OCI-LY3 (cell line): ENCODE measurements around the gene CC2D2A.

Experiments used
- H2AFZ ChIP-seq: fragments of 200-600, 300-600 bp; shearing (Covaris generic); 2 replicates; pipeline ENCODE4 v1.6.0; 2014; ENCODE audit warnings: antibody characterized with exemption, low read depth, low read length
- H3K27ac ChIP-seq: fragments of 200-600, 300-600 bp; sonication (generic); 2 replicates; pipeline ENCODE4 v1.5.1; 2014; ENCODE audit warnings: mild to moderate bottlenecking, low read length, moderate library complexity, mixed read lengths
- H3K27me3 ChIP-seq: fragments of 200-600, 300-600 bp; sonication (generic); 2 replicates; pipeline ENCODE4 v1.6.1; 2014; ENCODE audit warnings: low read depth, low read length, mixed read lengths
- H3K36me3 ChIP-seq: fragments of 200-600, 300-600 bp; sonication (generic); replicated peaks from 2 replicates; pipeline ENCODE3; 2014; ENCODE audit warnings: low read depth, low read length, mixed read lengths
- H3K4me1 ChIP-seq: fragments of 300-600, 200-600 bp; sonication (generic); 2 replicates; pipeline ENCODE4 v1.6.1; 2014; ENCODE audit warnings: low read length, mixed read lengths
- H3K4me2 ChIP-seq: fragments of 200-600, 300-600 bp; sonication (generic); 2 replicates; pipeline ENCODE4 v1.6.1; 2014; ENCODE audit warnings: low read length, mixed read lengths
- H3K4me3 ChIP-seq: fragments of 300-600, 200-600 bp; sonication (generic); 2 replicates; pipeline ENCODE4 v1.5.1; 2014; ENCODE audit warnings: antibody characterized with exemption, mild to moderate bottlenecking, low read length, moderate library complexity
- H3K79me2 ChIP-seq: fragments of 300-600, 200-600 bp; shearing (Covaris generic); 2 replicates; pipeline ENCODE4 v1.6.1; 2014; ENCODE audit warnings: mild to moderate bottlenecking, low read length, mixed read lengths
- H3K9ac ChIP-seq: fragments of 300-600, 200-600 bp; shearing (Covaris generic); 2 replicates; pipeline ENCODE4 v1.6.0; 2014; ENCODE audit warnings: mild to moderate bottlenecking, low read length, moderate library complexity
- H3K9me3 ChIP-seq: fragments of 200-600, 300-600 bp; shearing (Covaris generic); 2 replicates; pipeline ENCODE4 v1.6.1; 2014; ENCODE audit warnings: low read length, mixed read lengths; ENCODE audit not compliant: insufficient read depth
- H4K20me1 ChIP-seq: fragments of 200-600, 300-600 bp; sonication (generic); 2 replicates; pipeline ENCODE4 v1.6.1; 2016; ENCODE audit warnings: low read length, mixed read lengths; ENCODE audit not compliant: insufficient read depth
- EZH2phosphoT487 ChIP-seq: fragments of 200-600 bp; shearing (Covaris generic); IDR thresholded peaks from 2 replicates; pipeline ENCODE4 v1.6.1; 2018; ENCODE audit warnings: antibody characterized with exemption, mixed run types, low read depth
- TF ChIP-seq, protein P1 (sequence below): fragments of 200-600, 300-600 bp; sonication (generic); IDR thresholded peaks from 2 replicates; pipeline ENCODE4 v1.5.1; 2014; ENCODE audit warnings: antibody characterized with exemption, low read length, low read depth

The CC2D2A gene

GRCh38 chr4:15495621-15496020 is 25.9 kb downstream of the CC2D2A start:
- Histone ChIP-seq H3K79me2 (no peaks in the 10 kb centered on the region), H3K27me3 (no peaks in the 10 kb centered on the region), H2AFZ (no peak overlapping the region), H3K36me3 (no peaks in the 10 kb centered on the region), H3K27ac (no peak overlapping the region), H3K4me3 (no peak overlapping the region), H3K4me1 (peaks cover 10% of the 10 kb centered on the region), H3K4me2 (no peak overlapping the region), H3K9me3 (no peaks in the 10 kb centered on the region), H4K20me1 (no peaks in the 10 kb centered on the region), H3K9ac (no peak overlapping the region)
- TF ChIP-seq, protein P1, sequence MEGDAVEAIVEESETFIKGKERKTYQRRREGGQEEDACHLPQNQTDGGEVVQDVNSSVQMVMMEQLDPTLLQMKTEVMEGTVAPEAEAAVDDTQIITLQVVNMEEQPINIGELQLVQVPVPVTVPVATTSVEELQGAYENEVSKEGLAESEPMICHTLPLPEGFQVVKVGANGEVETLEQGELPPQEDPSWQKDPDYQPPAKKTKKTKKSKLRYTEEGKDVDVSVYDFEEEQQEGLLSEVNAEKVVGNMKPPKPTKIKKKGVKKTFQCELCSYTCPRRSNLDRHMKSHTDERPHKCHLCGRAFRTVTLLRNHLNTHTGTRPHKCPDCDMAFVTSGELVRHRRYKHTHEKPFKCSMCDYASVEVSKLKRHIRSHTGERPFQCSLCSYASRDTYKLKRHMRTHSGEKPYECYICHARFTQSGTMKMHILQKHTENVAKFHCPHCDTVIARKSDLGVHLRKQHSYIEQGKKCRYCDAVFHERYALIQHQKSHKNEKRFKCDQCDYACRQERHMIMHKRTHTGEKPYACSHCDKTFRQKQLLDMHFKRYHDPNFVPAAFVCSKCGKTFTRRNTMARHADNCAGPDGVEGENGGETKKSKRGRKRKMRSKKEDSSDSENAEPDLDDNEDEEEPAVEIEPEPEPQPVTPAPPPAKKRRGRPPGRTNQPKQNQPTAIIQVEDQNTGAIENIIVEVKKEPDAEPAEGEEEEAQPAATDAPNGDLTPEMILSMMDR = no peak
- no peak for TF ChIP-seq EZH2phosphoT487

- TF ChIP-seq, protein P1 = no peak
- no peak for TF ChIP-seq EZH2phosphoT487
- H3K4me1 ChIP-seq = peaks cover 6% of the 10 kb centered on the region; the same call in 1 of the 2 replicates
- H3K27ac ChIP-seq = no peak overlapping the region
- H3K9ac ChIP-seq = no peak overlapping the region
- no peak overlapping the region for H2AFZ ChIP-seq
- H3K4me3 ChIP-seq = no peak overlapping the region
- no peaks in the 10 kb centered on the region for H3K79me2 ChIP-seq
- no peaks in the 10 kb centered on the region for H4K20me1 ChIP-seq
- H3K4me2 ChIP-seq = no peak overlapping the region
- no peaks in the 10 kb centered on the region for H3K27me3 ChIP-seq
- H3K9me3 ChIP-seq = no peaks in the 10 kb centered on the region
- H3K36me3 ChIP-seq = no peaks in the 10 kb centered on the region
These were observed 28.7 kb downstream of the CC2D2A start for GRCh38 chr4:15498356-15498755.

GRCh38 chr4:15500701-15501100 is 31.0 kb downstream of the CC2D2A start:
- H3K36me3 ChIP-seq = no peaks in the 10 kb centered on the region
- no peaks in the 10 kb centered on the region for H3K27me3 ChIP-seq
- no peak overlapping the region for H3K27ac ChIP-seq
- H2AFZ ChIP-seq = no peak overlapping the region
- H3K9ac ChIP-seq = no peak overlapping the region
- H3K9me3 ChIP-seq = no peaks in the 10 kb centered on the region
- no peak overlapping the region for H3K4me3 ChIP-seq
- no peak overlapping the region for H3K4me2 ChIP-seq
- peaks cover 6% of the 10 kb centered on the region; the same call in 1 of the 2 replicates for H3K4me1 ChIP-seq
- no peaks in the 10 kb centered on the region for H4K20me1 ChIP-seq
- H3K79me2 ChIP-seq = no peaks in the 10 kb centered on the region
- TF ChIP-seq EZH2phosphoT487 = no peak
- TF ChIP-seq, protein P1 = no peak

DNA sequence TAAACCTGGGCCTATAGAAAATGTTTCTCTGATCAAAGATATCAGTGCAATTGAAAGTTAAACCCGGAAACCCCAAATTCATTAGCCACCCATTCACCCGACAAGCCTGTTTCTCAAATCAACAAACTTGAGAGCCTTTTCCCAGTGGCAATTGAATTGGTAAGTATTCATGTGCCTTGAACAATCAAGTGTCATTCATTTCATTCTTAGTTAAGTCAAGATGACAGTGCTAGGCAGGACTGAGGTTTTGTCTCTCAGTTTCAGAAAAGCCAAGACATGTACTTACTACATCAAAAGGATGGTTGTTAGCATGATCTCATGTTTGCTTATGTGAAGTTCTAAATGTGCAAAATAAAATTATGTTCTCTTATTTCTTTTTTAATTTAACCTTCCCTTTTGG is 32.3 kb downstream of the CC2D2A start:
- Histone ChIP-seq H3K9ac (no peak overlapping the region), H3K27me3 (no peaks in the 10 kb centered on the region), H3K79me2 (no peaks in the 10 kb centered on the region), H3K27ac (no peak overlapping the region), H3K9me3 (no peaks in the 10 kb centered on the region), H4K20me1 (no peaks in the 10 kb centered on the region), H3K4me3 (no peak overlapping the region), H3K4me1 (peaks cover 3% of the 10 kb centered on the region; the same call in 1 of the 2 replicates), H3K4me2 (no peak overlapping the region), H2AFZ (no peak overlapping the region), H3K36me3 (no peaks in the 10 kb centered on the region)
- TF ChIP-seq EZH2phosphoT487 = no peak
- TF ChIP-seq, protein P1 = no peak
